HG03342 (cell line): ENCODE results near the gene ASB5.
"Not testable (repeated sequence)": the region's sequence is repeated elsewhere in the genome, so short reads cannot be mapped to it uniquely, and the experiment has no call there.

ENCODE experiments used
- ATAC-seq: cut with Tn5 transposase; IDR thresholded peaks from one replicate; pipeline ENCODE4 v1.9.1; 2021; ENCODE audit warnings: mild to moderate bottlenecking, moderate library complexity; ENCODE audit not compliant: unreplicated experiment

ASB5 gene, protein sequence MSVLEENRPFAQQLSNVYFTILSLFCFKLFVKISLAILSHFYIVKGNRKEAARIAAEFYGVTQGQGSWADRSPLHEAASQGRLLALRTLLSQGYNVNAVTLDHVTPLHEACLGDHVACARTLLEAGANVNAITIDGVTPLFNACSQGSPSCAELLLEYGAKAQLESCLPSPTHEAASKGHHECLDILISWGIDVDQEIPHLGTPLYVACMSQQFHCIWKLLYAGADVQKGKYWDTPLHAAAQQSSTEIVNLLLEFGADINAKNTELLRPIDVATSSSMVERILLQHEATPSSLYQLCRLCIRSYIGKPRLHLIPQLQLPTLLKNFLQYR

GRCh38 chr4:176268963-176269362, at the start of gene ASB5:
Gene ASB5, minus strand, starts transcription at chr4:176269222. Its CDS starts 114 bp downstream, at chr4:176269108.
- no peak for ATAC-seq

DNA sequence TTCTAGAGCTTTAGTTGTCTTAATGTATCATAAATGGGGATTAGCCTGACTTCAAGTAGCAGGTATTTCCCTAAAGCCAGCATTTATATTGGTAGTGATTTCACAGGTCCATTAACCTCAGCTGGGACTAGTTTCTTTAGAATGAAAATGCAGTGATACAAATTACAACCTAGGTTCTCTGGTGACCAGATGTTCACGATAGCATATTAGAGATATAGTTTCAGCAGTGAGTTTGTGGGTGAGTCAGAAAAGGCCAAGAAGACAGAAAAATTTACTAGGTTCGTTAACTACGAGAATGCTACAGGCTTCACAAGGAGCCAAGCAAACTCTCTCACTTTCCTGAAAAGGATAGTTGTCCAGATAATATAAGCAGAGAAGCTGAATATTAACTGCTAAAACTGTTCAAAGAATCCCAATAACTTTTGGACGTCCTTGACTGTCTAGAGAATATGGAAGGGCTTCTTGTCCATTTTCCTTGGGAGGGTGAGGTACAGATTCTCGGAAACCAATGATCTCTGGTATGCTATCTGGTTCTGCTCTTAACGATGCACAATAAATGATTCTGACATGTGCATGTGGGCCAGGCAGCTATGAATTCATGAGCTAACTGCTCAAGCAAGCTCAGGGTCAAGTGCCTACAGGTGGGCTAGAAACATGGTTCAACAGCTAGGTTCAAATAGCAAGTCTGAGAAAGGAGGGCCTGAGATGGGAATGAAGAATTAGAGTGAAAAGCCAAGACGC, 44.7 kb upstream of the ASB5 start:
- no peak for ATAC-seq

DNA sequence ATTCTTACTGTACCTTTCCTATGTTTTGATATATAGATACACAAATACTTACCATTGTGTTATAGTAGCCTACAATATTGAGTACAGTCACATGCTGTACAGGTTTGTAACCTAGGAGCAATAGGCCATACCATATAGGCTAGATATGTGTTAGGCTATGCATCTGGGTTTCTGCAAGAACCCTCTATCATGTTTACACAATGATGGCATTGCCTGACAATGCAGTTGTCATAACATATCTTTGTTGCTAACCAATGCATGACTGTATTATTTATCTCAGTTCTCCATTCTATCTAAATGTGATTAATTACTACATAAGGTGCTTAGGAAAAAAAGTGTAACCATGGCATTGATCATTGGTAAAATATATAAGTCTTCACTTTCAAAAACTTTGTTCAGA, 40.8 kb upstream of the ASB5 start:
- ATAC-seq: peak; percentile 31

DNA sequence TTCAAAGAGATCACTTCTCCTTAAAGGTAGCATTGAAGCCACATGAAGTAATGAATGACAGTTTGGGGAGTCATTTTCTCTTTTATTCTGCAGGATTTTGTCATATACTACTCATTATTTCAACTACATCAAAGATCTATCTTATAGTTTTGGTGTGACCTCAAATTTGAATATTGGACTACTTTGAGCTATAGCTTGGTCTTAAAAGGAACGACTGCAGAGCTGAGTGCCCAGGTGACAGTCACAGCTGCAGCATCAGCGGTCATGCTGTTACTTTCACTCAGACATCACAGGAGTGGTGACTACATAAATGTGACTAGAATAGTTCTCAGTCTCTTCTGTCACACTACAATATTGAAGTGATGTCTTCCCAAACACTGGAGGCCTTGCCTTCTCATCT, 40.0 kb upstream of the ASB5 start:
- peak; percentile 98 for ATAC-seq

- peak; percentile 31 for ATAC-seq
Measured at GRCh38 chr4:176308441-176308840, 39.4 kb upstream of the ASB5 start.

DNA sequence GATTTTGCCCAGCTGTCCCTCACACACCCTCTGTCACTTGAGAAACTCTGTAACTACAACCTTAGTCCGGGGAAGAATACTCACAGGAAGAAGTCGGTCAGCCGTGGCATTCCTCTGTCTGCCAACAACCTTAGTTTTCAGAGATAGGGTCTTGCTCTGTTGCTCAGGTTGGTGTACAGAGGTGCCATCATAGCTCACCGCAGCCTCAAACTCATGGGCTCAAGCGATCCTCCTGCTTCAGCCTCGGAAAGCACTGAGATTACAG, 38.6 kb upstream of the ASB5 start:
- no peak for ATAC-seq

- ATAC-seq: no peak
Measured at GRCh38 chr4:176306837-176307665, 38.0 kb upstream of the ASB5 start.

- ATAC-seq: no peak
Measured at GRCh38 chr4:176303938-176304337, 34.9 kb upstream of the ASB5 start.

GRCh38 chr4:176302283-176303275, 33.6 kb upstream of the ASB5 start:
- ATAC-seq: no peak

GRCh38 chr4:176300565-176300964, 31.5 kb upstream of the ASB5 start:
- ATAC-seq: no peak

GRCh38 chr4:176300036-176300435, 31.0 kb upstream of the ASB5 start:
- no peak for ATAC-seq

- no peak for ATAC-seq
Measured at GRCh38 chr4:176298664-176299063, 29.6 kb upstream of the ASB5 start.

GRCh38 chr4:176295907-176296306, 26.9 kb upstream of the ASB5 start:
- ATAC-seq: not testable (repeated sequence)

GRCh38 chr4:176293660-176294059, 24.6 kb upstream of the ASB5 start:
- ATAC-seq: no peak

DNA sequence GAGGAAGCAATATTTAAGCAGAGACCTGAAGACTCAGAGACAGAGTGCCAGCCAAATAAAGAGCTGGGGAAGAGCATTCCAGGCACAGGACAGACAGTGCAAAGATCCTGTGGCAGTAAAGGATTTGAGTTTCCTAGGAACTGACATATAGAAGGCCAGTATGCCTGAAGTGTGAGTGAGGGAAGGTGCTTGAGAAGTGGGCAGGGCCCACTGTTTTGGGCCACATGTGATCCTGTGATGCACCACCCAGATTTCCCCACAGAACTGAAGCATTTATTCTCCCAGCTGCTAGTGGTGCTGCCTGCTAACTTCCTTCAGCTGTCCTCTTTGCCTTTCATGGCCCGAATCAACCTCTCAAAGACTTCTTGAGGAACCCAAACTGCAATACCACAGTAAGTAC, 23.9 kb upstream of the ASB5 start:
- ATAC-seq: no peak

GRCh38 chr4:176291748-176292147, 22.7 kb upstream of the ASB5 start:
- ATAC-seq: no peak

GRCh38 chr4:176290520-176290919, 21.5 kb upstream of the ASB5 start:
- ATAC-seq: no peak

- ATAC-seq: no peak
Measured at GRCh38 chr4:176289561-176289960, 20.5 kb upstream of the ASB5 start.

DNA sequence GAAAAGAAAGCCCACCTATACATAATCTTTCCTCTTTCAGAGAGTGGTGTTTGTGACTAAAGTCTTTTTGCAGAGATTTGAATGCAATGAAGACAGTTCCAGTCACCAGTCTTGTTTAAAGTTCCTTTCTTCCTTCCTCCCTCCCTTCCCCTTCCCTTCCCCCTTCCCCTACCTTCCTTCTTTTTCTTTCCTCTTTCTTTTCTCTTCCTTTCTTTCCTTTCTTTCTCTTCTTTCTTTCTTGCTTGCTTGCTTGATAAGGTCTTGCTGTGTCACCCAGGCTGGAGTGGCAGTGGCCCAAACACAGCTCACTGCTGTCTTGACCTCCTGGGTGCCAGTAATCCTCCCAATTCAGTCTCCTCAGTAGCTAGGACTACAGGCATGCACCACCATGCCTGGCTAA, 19.0 kb upstream of the ASB5 start:
- ATAC-seq: no peak

- ATAC-seq: no peak
Measured at GRCh38 chr4:176287546-176287945, 18.5 kb upstream of the ASB5 start.

DNA sequence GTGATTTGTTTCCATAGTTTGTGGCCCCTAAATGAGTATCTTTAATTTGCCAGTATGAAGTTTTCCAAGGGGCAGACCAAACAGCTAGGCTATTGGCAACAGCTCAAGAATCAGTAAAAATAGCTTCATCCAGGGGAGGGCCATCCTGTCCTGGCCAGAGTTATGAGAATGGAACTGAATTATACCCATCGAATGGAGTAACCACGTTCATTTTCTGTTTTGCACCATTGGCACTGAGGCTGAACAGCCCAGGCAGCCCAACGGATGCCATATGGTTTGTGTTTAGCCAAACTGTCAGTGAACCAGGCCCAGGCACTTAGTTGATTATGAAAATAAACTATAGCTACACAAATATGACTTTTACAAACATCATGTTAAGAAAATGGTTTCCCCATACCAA, 17.7 kb upstream of the ASB5 start:
- no peak for ATAC-seq
